Smooth muscle cell (in vitro differentiated cells): ENCODE measurements around the gene RPTOR. TPM values are rescaled to one million over a fixed set of nuclear protein-coding genes. Genes with fewer than 3 reads are reported as not detected.
A peak's percentile ranks its signal among the peaks of the same experiment; 100 is the strongest.

Experiments used
- DNase-seq: peaks from one replicate; lab custom pipeline; 2025; ENCODE audit not compliant: unreplicated experiment; lab: John Stamatoyannopoulos, UW
- H2AFZ ChIP-seq: fragments of 200-600 bp; sonication (generic); 2 replicates; pipeline ENCODE4 v1.6.0; 2016; ENCODE audit warnings: antibody characterized with exemption, low read depth, mild to moderate bottlenecking
- H3F3A ChIP-seq: fragments of 200-600 bp; sonication (generic); 2 replicates; pipeline ENCODE4 v1.6.0; 2017; ENCODE audit warnings: antibody characterized with exemption, low read depth
- H3K27ac ChIP-seq: fragments of 200-600 bp; sonication (generic); 2 replicates; pipeline ENCODE4 v1.5.1; 2016; ENCODE audit warnings: low read depth, mild to moderate bottlenecking
- H3K27me3 ChIP-seq: fragments of 200-600 bp; sonication (generic); 2 replicates; pipeline ENCODE4 v1.6.1; 2016; ENCODE audit warnings: low read depth, mild to moderate bottlenecking
- H3K36me3 ChIP-seq: fragments of 200-600 bp; sonication (generic); 2 replicates; pipeline ENCODE4 v1.5.1; 2016; ENCODE audit warnings: low read depth
- H3K4me1 ChIP-seq: fragments of 200-600 bp; sonication (generic); 2 replicates; pipeline ENCODE4 v1.5.1; 2016; ENCODE audit warnings: low read depth
- H3K4me2 ChIP-seq: fragments of 200-600 bp; sonication (generic); 2 replicates; pipeline ENCODE4 v1.6.0; 2016; ENCODE audit warnings: mild to moderate bottlenecking
- H3K4me3 ChIP-seq: fragments of 200-600 bp; sonication (generic); 2 replicates; pipeline ENCODE4 v1.5.1; 2016; ENCODE audit warnings: mild to moderate bottlenecking
- H3K79me2 ChIP-seq: fragments of 200-600 bp; sonication (generic); 2 replicates; pipeline ENCODE4 v1.6.0; 2016; ENCODE audit warnings: low read depth, mild to moderate bottlenecking
- H3K9ac ChIP-seq: fragments of 200-600 bp; sonication (generic); 2 replicates; pipeline ENCODE4 v1.6.0; 2016; ENCODE audit warnings: low read depth
- H3K9me3 ChIP-seq: fragments of 200-600 bp; sonication (generic); replicated peaks from 2 replicates; pipeline ENCODE4 v1.5.1; 2016; ENCODE audit warnings: low read depth
- H4K20me1 ChIP-seq: fragments of 200-600 bp; sonication (generic); 2 replicates; pipeline ENCODE4 v1.6.0; 2016; ENCODE audit warnings: low read depth
- CTCF ChIP-seq: fragments of 200-600 bp; sonication (generic); IDR thresholded peaks from 2 replicates; pipeline ENCODE4 v1.5.1; 2017; ENCODE audit warnings: borderline replicate concordance, mild to moderate bottlenecking, antibody characterized with exemption; ENCODE audit not compliant: insufficient read depth, poor library complexity, severe bottlenecking
- WGBS: methylation state at CpG from one replicate; pipeline ENCODE4 v1.1.7; 2016; ENCODE audit warnings: low lambda C conversion rate; 5-methylcytosine and 5-hydroxymethylcytosine counted together
- polyA plus RNA-seq: library from polyadenylated mRNA; unstranded; fragments of >200 nt; fragmentation: Nextera tagmentation; extraction: Ambion mirVana; gene quantifications from 2 replicates; pipeline ENCODE4 v1.2.1, GENCODE V29; 2016
- total RNA-seq: library from RNA; depleted of rRNA; stranded (reverse); fragments of >200 nt; gene quantifications from 2 replicates; pipeline ENCODE4 v1.2.3, GENCODE V29; 2014

The RPTOR gene
- total and polyA plus RNA-seq, 2 experiments from 2014 or later: 10.6 to 12.2 TPM

DNA sequence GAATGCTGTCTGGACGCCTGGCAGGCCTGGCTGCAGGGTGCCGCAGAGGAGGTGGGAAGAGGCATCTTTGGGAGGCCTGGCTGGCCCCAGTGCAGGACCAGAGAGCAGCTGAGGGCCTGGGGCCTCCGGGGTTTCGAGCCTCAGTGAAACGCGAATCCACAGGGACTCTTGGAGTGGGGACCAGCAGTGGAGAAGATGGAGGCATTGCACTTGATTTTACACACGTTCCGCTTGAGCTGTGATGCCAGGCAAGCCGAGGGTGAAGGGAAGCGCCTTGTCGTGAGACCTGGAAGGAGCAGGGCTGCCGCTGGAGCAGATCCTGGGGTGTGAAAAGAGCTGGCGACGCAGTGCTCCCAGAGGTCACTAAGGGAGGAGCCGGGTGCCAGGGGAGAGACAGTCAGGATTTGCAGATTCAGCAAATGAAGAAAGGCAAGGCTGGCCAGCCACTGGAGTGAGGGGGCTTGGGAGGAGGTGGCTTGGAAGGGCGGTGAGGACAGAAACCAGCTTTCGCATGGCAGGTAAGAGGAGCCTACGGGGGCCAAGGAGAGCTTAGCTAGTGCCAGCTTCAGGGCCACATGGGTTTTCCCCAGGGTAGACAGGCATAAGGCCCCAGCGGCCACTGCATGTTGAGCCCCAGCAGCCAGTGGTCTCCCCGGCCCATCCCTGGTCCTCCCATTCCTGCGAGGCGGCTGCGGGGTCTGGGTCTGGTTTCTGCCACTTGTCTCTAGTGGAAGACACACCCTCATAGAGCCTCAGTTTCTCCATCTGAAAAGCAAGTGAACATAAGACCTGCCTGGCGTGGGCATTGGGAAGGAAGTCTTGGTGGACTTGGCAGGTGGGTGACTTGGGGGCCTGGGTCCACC lies 271.8 kb downstream of the RPTOR start:
- no peaks in the 10 kb centered on the region for H3K9me3 ChIP-seq
- H3K4me2 ChIP-seq: no peak overlapping the region
- no peak overlapping the region for H3K27ac ChIP-seq
- H4K20me1 ChIP-seq: no peaks in the 10 kb centered on the region
- no peaks in the 10 kb centered on the region for H3F3A ChIP-seq
- H3K36me3 ChIP-seq: no peaks in the 10 kb centered on the region
- H3K79me2 ChIP-seq: no peaks in the 10 kb centered on the region
- H3K9ac ChIP-seq: no peak overlapping the region
- WGBS: 96% methylated on average over 24 of the region's 24 CpGs
- DNase-seq: no peak
- H3K4me3 ChIP-seq: no peak overlapping the region
- no peak for TF ChIP-seq CTCF
- H3K27me3 ChIP-seq: no peaks in the 10 kb centered on the region
- H3K4me1 ChIP-seq: no peaks in the 10 kb centered on the region
- H2AFZ ChIP-seq: no peak overlapping the region

DNA sequence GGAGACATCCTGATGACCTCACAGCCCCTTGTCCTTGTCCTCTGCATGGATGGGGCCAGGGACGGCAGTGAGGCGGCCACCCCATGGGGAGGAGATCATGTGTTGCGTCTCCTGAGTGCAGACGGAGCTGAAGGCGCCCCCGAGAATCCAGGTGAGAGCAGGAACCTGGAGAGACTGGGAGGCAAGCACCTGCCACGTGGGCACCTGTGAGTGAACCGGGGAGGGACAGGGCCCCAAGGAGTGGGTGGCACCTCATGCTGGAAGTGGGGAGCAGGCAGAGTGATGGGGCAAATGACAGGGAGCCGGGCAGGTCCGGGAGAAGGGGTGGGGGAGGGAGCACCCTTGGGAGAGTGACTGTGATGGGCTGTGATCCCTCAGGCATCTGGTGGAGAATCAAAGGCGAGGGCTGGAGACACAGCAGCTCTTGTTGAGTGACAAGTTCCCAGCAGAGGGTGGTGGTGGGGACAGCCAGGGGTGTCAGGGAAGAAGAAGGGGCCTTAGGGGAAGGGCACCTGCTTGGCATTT lies 272.7 kb downstream of the RPTOR start:
- no peaks in the 10 kb centered on the region for H4K20me1 ChIP-seq
- DNase-seq: no peak
- H3K4me3 ChIP-seq: no peak overlapping the region
- H3K4me1 ChIP-seq: no peaks in the 10 kb centered on the region
- no peak overlapping the region for H3K9ac ChIP-seq
- H3F3A ChIP-seq: peaks cover 2% of the 10 kb centered on the region
- no peaks in the 10 kb centered on the region for H3K79me2 ChIP-seq
- H2AFZ ChIP-seq: no peak overlapping the region
- no peak for TF ChIP-seq CTCF
- no peaks in the 10 kb centered on the region for H3K27me3 ChIP-seq
- H3K27ac ChIP-seq: no peak overlapping the region
- H3K36me3 ChIP-seq: no peaks in the 10 kb centered on the region
- H3K4me2 ChIP-seq: no peak overlapping the region
- WGBS: 98% methylated on average over 11 of the region's 11 CpGs
- H3K9me3 ChIP-seq: no peaks in the 10 kb centered on the region

- H3K27me3 ChIP-seq: no peaks in the 10 kb centered on the region
- peak overlapping the region; percentile 11 for H3K4me2 ChIP-seq
- no peaks in the 10 kb centered on the region for H3K79me2 ChIP-seq
- H2AFZ ChIP-seq: no peak overlapping the region
- peaks cover 5% of the 10 kb centered on the region for H3F3A ChIP-seq
- H3K4me3 ChIP-seq: no peak overlapping the region
- H3K4me1 ChIP-seq: no peaks in the 10 kb centered on the region
- no peaks in the 10 kb centered on the region for H3K36me3 ChIP-seq
- DNase-seq: no peak
- 82% methylated on average over 10 of the region's 10 CpGs for WGBS
- no peaks in the 10 kb centered on the region for H4K20me1 ChIP-seq
- TF ChIP-seq CTCF: no peak
- H3K9me3 ChIP-seq: no peaks in the 10 kb centered on the region
- H3K27ac ChIP-seq: no peak overlapping the region
- no peak overlapping the region for H3K9ac ChIP-seq
Measured at GRCh38 chr17:80817861-80818260, 273.2 kb downstream of the RPTOR start.
